ENCODE measurements around the gene RASGEF1C. TPM values are rescaled to one million over a fixed set of nuclear protein-coding genes. Genes with fewer than 3 reads are reported as not detected.

The RASGEF1C gene
- total RNA-seq, 5 donors from 2014 or later (not counting 1 experiment from before 2014, with no cell fraction given) = not detected

DNA sequence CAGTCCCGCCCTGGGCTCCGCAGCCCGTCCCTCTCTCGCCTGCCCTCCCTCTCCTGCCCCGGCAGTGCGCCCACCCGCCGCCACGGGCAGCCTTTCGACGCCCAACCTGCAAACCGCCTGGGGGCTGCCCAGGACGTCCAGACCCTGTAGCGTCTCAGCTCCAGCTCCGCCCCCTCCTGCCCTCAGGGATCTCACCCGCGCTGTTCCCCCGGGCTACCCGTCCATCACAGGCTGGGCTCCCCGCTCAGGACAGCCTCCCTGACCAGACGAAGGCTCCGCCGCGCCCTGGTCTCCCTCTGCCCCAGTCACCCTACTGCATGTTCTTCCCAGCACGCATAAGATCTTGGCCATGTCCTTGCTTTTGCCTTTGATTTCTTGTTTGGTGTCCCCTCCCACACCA is 1.4 kb downstream of the RASGEF1C start:
- Histone ChIP-seq H3K4me1 (ENCODE audit: control insufficient read depth in 1 of 2, extremely low read depth in 1 of 2, insufficient read depth in 2 of 2, low read length in 2 of 2) (peaks cover 0 to 7% of the 10 kb centered on the region in 2 experiments), H3K4me3 (ENCODE audit: control insufficient read depth in 1 of 2, extremely low read depth in 1 of 2, low read length in 1 of 2) (no peak overlapping the region), H3K27me3 (replicated peaks in 1 of 2; ENCODE audit: control insufficient read depth in 2 of 2, extremely low read depth in 1 of 2, insufficient read depth in 2 of 2, low read length in 1 of 2) (peaks cover 2 to 52% of the 10 kb centered on the region in 2 experiments), H3K9me3 (no peaks in the 10 kb centered on the region), H3K27ac (ENCODE audit: low read length) (no peak overlapping the region), H3K36me3 (ENCODE audit: control insufficient read depth in 2 of 2, extremely low read depth in 1 of 2, insufficient read depth in 1 of 2, low read length in 1 of 2) (no peaks in the 10 kb centered on the region)
- WGBS (ENCODE audit: insufficient coverage) = 68% methylated on average over 22 of the region's 25 CpGs
- Mint-ChIP-seq H3K4me1 (peaks cover 6 to 10% (median 8%) of the 10 kb centered on the region in 3 donors), H3K27me3 (peaks cover 48 to 51% of the 10 kb centered on the region in 2 donors), H3K4me3 (no peak overlapping the region), H3K36me3 (no peaks in the 10 kb centered on the region), H3K27ac (no peak overlapping the region), H3K9me3 (no peaks in the 10 kb centered on the region)
- ChIA-PET POLR2A (no interaction called here), CTCF (interaction anchor here in 1 of 2 donors (0.6 kb wide), 1 partner anchor 85 kb away, joined by 9 read pairs; no protein-coding TSS in a partner anchor)
- no peak for DNase-seq
- ATAC-seq (replicated peaks in 1 of 4) = no peak

- ATAC-seq (replicated peaks in 1 of 4) (no peak), DNase-seq (no peak)
- Histone ChIP-seq H3K4me1 (ENCODE audit: control insufficient read depth in 1 of 2, extremely low read depth in 1 of 2, insufficient read depth in 2 of 2, low read length in 2 of 2) (peaks cover 0 to 7% of the 10 kb centered on the region in 2 experiments), H3K27ac (ENCODE audit: low read length) (no peak overlapping the region), H3K36me3 (ENCODE audit: control insufficient read depth in 2 of 2, extremely low read depth in 1 of 2, insufficient read depth in 1 of 2, low read length in 1 of 2) (no peaks in the 10 kb centered on the region), H3K4me3 (ENCODE audit: control insufficient read depth in 1 of 2, extremely low read depth in 1 of 2, low read length in 1 of 2) (no peak overlapping the region), H3K9me3 (no peaks in the 10 kb centered on the region), H3K27me3 (replicated peaks in 1 of 2; ENCODE audit: control insufficient read depth in 2 of 2, extremely low read depth in 1 of 2, insufficient read depth in 2 of 2, low read length in 1 of 2) (peaks cover 2 to 46% of the 10 kb centered on the region in 2 experiments)
- 66% methylated on average over 11 of the region's 11 CpGs for WGBS (ENCODE audit: insufficient coverage)
- H3K4me1 Mint-ChIP-seq = peaks cover 6 to 10% (median 8%) of the 10 kb centered on the region in 3 donors
- ChIA-PET CTCF (interaction anchor here (0.6 kb wide), 2 partner anchors 85 to 86 kb away, joined by 4 to 9 read pairs; no protein-coding TSS in a partner anchor), POLR2A (no interaction called here)
- peaks cover 46 to 47% of the 10 kb centered on the region in 2 donors for H3K27me3 Mint-ChIP-seq
- H3K36me3 Mint-ChIP-seq = no peaks in the 10 kb centered on the region
- H3K27ac Mint-ChIP-seq = no peak overlapping the region
- H3K9me3 Mint-ChIP-seq = no peaks in the 10 kb centered on the region
- H3K4me3 Mint-ChIP-seq = peak overlapping the region in 2 of 3 donors; percentile 31 to 43
Observed at GRCh38 chr5:180206993-180207392, 2.0 kb downstream of the RASGEF1C start.

- H3K27ac Mint-ChIP-seq = no peak overlapping the region
- CTCF ChIA-PET = no interaction called here
- 50% methylated on average over 1 of the region's 1 CpG for WGBS (ENCODE audit: insufficient coverage)
- POLR2A ChIA-PET = no interaction called here
- Histone ChIP-seq H3K27ac (ENCODE audit: low read length) (no peak overlapping the region), H3K9me3 (no peaks in the 10 kb centered on the region), H3K27me3 (replicated peaks in 1 of 2; ENCODE audit: control insufficient read depth in 2 of 2, extremely low read depth in 1 of 2, insufficient read depth in 2 of 2, low read length in 1 of 2) (peaks cover 2 to 35% of the 10 kb centered on the region in 2 experiments), H3K4me1 (ENCODE audit: control insufficient read depth in 1 of 2, extremely low read depth in 1 of 2, insufficient read depth in 2 of 2, low read length in 2 of 2) (peaks cover 0 to 7% of the 10 kb centered on the region in 2 experiments), H3K4me3 (ENCODE audit: control insufficient read depth in 1 of 2, extremely low read depth in 1 of 2, low read length in 1 of 2) (no peak overlapping the region), H3K36me3 (ENCODE audit: control insufficient read depth in 2 of 2, extremely low read depth in 1 of 2, insufficient read depth in 1 of 2, low read length in 1 of 2) (no peaks in the 10 kb centered on the region)
- no peak overlapping the region for H3K4me3 Mint-ChIP-seq
- no peaks in the 10 kb centered on the region for H3K9me3 Mint-ChIP-seq
- DNase-seq (no peak), ATAC-seq (replicated peaks in 1 of 4) (no peak)
- no peaks in the 10 kb centered on the region for H3K36me3 Mint-ChIP-seq
- H3K4me1 Mint-ChIP-seq = peaks cover 6 to 10% (median 8%) of the 10 kb centered on the region in 3 donors
- H3K27me3 Mint-ChIP-seq = peaks cover 39 to 44% of the 10 kb centered on the region in 2 donors
Observed at GRCh38 chr5:180205916-180206315, 3.1 kb downstream of the RASGEF1C start.

GRCh38 chr5:180204276-180204819 is 4.7 kb downstream of the RASGEF1C start:
- CTCF ChIA-PET = no interaction called here

DNA sequence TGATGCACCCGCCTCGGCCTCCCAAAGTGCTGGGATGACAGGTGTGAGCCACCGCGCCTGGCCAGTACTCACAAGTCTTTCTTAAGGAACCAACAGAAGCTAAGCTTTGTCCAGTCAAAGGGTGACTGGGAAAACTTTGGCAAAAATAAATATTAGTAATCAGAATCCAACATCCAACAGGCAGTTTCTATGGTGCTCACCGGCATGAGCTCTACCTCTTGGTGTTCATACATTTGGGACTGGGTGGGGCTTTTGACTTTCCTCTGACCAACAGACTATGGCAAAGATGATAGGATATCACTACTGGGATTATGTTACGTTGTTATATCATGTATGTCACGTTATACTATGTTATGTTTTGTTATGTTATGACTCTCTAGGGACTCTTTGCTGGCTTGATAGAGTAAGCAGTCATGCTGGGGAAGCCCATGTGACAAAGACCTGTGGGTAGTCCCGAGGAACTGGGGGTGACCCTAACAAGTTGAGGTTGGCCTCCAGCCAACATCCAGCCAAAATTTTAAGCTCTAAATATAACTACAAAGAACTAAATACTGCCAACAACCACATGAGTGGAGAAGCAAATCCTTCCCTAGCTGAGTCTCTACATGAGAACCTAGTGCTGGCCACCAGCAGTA is 6.0 kb downstream of the RASGEF1C start:
- H3K27ac ChIP-seq (ENCODE audit: low read length) = no peak overlapping the region
- peaks cover 0 to 1% of the 10 kb centered on the region in 2 experiments for H3K4me1 ChIP-seq (ENCODE audit: control insufficient read depth in 1 of 2, extremely low read depth in 1 of 2, insufficient read depth in 2 of 2, low read length in 2 of 2)
- WGBS (ENCODE audit: insufficient coverage) = 40% methylated on average over 3 of the region's 8 CpGs
- H3K9me3 Mint-ChIP-seq = no peaks in the 10 kb centered on the region
- no peak overlapping the region for H3K4me3 Mint-ChIP-seq
- peaks cover 33 to 44% of the 10 kb centered on the region in 2 donors for H3K27me3 Mint-ChIP-seq
- no peak overlapping the region for H3K4me3 ChIP-seq (ENCODE audit: control insufficient read depth in 1 of 2, extremely low read depth in 1 of 2, low read length in 1 of 2)
- ChIA-PET CTCF (no interaction called here), POLR2A (no interaction called here)
- H3K27me3 ChIP-seq (replicated peaks in 1 of 2; ENCODE audit: control insufficient read depth in 2 of 2, extremely low read depth in 1 of 2, insufficient read depth in 2 of 2, low read length in 1 of 2) = peaks cover 0 to 24% of the 10 kb centered on the region in 2 experiments
- H3K36me3 Mint-ChIP-seq = no peaks in the 10 kb centered on the region
- H3K4me1 Mint-ChIP-seq = peaks cover under 1 to 4% (median 3%) of the 10 kb centered on the region in 3 donors
- no peak overlapping the region for H3K27ac Mint-ChIP-seq
- no peaks in the 10 kb centered on the region for H3K9me3 ChIP-seq
- no peaks in the 10 kb centered on the region for H3K36me3 ChIP-seq (ENCODE audit: control insufficient read depth in 2 of 2, extremely low read depth in 1 of 2, insufficient read depth in 1 of 2, low read length in 1 of 2)
- ATAC-seq (replicated peaks in 1 of 4) = no peak
- DNase-seq = no peak

More at GRCh38 chr5:180204276-180204819, 4.7 kb downstream of the RASGEF1C start:
- H3K9me3 Mint-ChIP-seq = no peaks in the 10 kb centered on the region
- no peak overlapping the region for H3K4me3 Mint-ChIP-seq
- ATAC-seq (replicated peaks in 1 of 4) (no peak), DNase-seq (no peak)
- no CpG with 5 or more reads among the region's 1 CpG for WGBS (ENCODE audit: insufficient coverage)
- H3K4me1 Mint-ChIP-seq = peaks cover 6 to 10% (median 8%) of the 10 kb centered on the region in 3 donors
- POLR2A ChIA-PET = no interaction called here
- H3K27me3 Mint-ChIP-seq = peaks cover 34 to 43% of the 10 kb centered on the region in 2 donors
- Histone ChIP-seq H3K4me3 (ENCODE audit: control insufficient read depth in 1 of 2, extremely low read depth in 1 of 2, low read length in 1 of 2) (no peak overlapping the region), H3K4me1 (ENCODE audit: control insufficient read depth in 1 of 2, extremely low read depth in 1 of 2, insufficient read depth in 2 of 2, low read length in 2 of 2) (peaks cover 0 to 7% of the 10 kb centered on the region in 2 experiments), H3K9me3 (no peaks in the 10 kb centered on the region), H3K36me3 (ENCODE audit: control insufficient read depth in 2 of 2, extremely low read depth in 1 of 2, insufficient read depth in 1 of 2, low read length in 1 of 2) (no peaks in the 10 kb centered on the region), H3K27ac (ENCODE audit: low read length) (no peak overlapping the region), H3K27me3 (replicated peaks in 1 of 2; ENCODE audit: control insufficient read depth in 2 of 2, extremely low read depth in 1 of 2, insufficient read depth in 2 of 2, low read length in 1 of 2) (peaks cover 2 to 24% of the 10 kb centered on the region in 2 experiments)
- no peaks in the 10 kb centered on the region for H3K36me3 Mint-ChIP-seq
- H3K27ac Mint-ChIP-seq = no peak overlapping the region

GRCh38 chr5:180201051-180201987 is 7.7 kb downstream of the RASGEF1C start:
- H3K4me3 ChIP-seq (ENCODE audit: control insufficient read depth in 1 of 2, extremely low read depth in 1 of 2, low read length in 1 of 2) = no peak overlapping the region
- ATAC-seq (replicated peaks in 1 of 4) (no peak), DNase-seq (peak in 1 of 35 experiments; percentile 27)
- H3K9me3 Mint-ChIP-seq = no peaks in the 10 kb centered on the region
- H3K9me3 ChIP-seq = no peaks in the 10 kb centered on the region
- H3K4me1 Mint-ChIP-seq = no peaks in the 10 kb centered on the region
- no peak overlapping the region for H3K27ac Mint-ChIP-seq
- 91% methylated on average over 17 of the region's 23 CpGs for WGBS (ENCODE audit: insufficient coverage)
- H3K27me3 Mint-ChIP-seq = peaks cover 25 to 32% of the 10 kb centered on the region in 2 donors
- ChIA-PET POLR2A (no interaction called here), CTCF (no interaction called here)
- no peak overlapping the region for H3K27ac ChIP-seq (ENCODE audit: low read length)
- H3K27me3 ChIP-seq (replicated peaks in 1 of 2; ENCODE audit: control insufficient read depth in 2 of 2, extremely low read depth in 1 of 2, insufficient read depth in 2 of 2, low read length in 1 of 2) = peaks cover 0 to 25% of the 10 kb centered on the region in 2 experiments
- no peaks in the 10 kb centered on the region for H3K4me1 ChIP-seq (ENCODE audit: control insufficient read depth in 1 of 2, extremely low read depth in 1 of 2, insufficient read depth in 2 of 2, low read length in 2 of 2)
- H3K36me3 Mint-ChIP-seq = no peaks in the 10 kb centered on the region
- no peak overlapping the region for H3K4me3 Mint-ChIP-seq
- no peaks in the 10 kb centered on the region for H3K36me3 ChIP-seq (ENCODE audit: control insufficient read depth in 2 of 2, extremely low read depth in 1 of 2, insufficient read depth in 1 of 2, low read length in 1 of 2)
